Stimulated activated CD8-positive, alpha-beta memory T cell treated with anti-CD3 and anti-CD28 coated beads, Interleukin-7, amount 100 ng/mL, for 48 hours (primary cell): ENCODE data around the gene PKD1L1.
"Not testable (repeated sequence)": the region's sequence is repeated elsewhere in the genome, so short reads cannot be mapped to it uniquely, and the experiment has no call there.

Experiments used
- DNase-seq, 2 donors: peaks; one replicate each; pipeline ENCODE4 v3.0.0-alpha.2; 2020; ENCODE audit warnings: low read depth in 1 of 2; ENCODE audit errors: extremely low read depth in 1 of 2

The PKD1L1 gene

GRCh38 chr7:47772492-47772891 is 175.8 kb downstream of the PKD1L1 start:
- DNase-seq = no peak

GRCh38 chr7:47771990-47772360 is 176.3 kb downstream of the PKD1L1 start:
- DNase-seq = no peak

- DNase-seq = no peak
These were observed 176.8 kb downstream of the PKD1L1 start for GRCh38 chr7:47771336-47771989.

- no peak for DNase-seq
These were observed 182.1 kb downstream of the PKD1L1 start for GRCh38 chr7:47766126-47766525.

GRCh38 chr7:47765373-47765979 is 182.8 kb downstream of the PKD1L1 start:
- DNase-seq = no peak

- no peak for DNase-seq
These were observed 183.5 kb downstream of the PKD1L1 start for GRCh38 chr7:47764746-47765145.

GRCh38 chr7:47763063-47763974 is 184.9 kb downstream of the PKD1L1 start:
- no peak for DNase-seq

GRCh38 chr7:47762746-47763062 is 185.6 kb downstream of the PKD1L1 start:
- no peak for DNase-seq

- no peak for DNase-seq
These were observed 186.1 kb downstream of the PKD1L1 start for GRCh38 chr7:47762207-47762606.

- DNase-seq = no peak
These were observed 189.1 kb downstream of the PKD1L1 start for GRCh38 chr7:47759056-47759706.

- DNase-seq = no peak
These were observed 189.7 kb downstream of the PKD1L1 start for GRCh38 chr7:47758546-47758945.

- no peak for DNase-seq
These were observed 190.3 kb downstream of the PKD1L1 start for GRCh38 chr7:47757921-47758411.

GRCh38 chr7:47756636-47757035 is 191.6 kb downstream of the PKD1L1 start:
- no peak for DNase-seq

GRCh38 chr7:47755248-47755647 is 193.0 kb downstream of the PKD1L1 start:
- DNase-seq = no peak

GRCh38 chr7:47751724-47752123 is 196.5 kb downstream of the PKD1L1 start:
- DNase-seq = not testable (repeated sequence)

GRCh38 chr7:47751043-47751442 is 197.2 kb downstream of the PKD1L1 start:
- DNase-seq = no peak

GRCh38 chr7:47748041-47748440 is 200.2 kb downstream of the PKD1L1 start:
- DNase-seq = no peak

GRCh38 chr7:47747160-47747559 is 201.1 kb downstream of the PKD1L1 start:
- DNase-seq = no peak

- no peak for DNase-seq
These were observed 201.8 kb downstream of the PKD1L1 start for GRCh38 chr7:47746468-47746867.

GRCh38 chr7:47744883-47745282 is 203.4 kb downstream of the PKD1L1 start:
- no peak for DNase-seq

- no peak for DNase-seq
These were observed 204.2 kb downstream of the PKD1L1 start for GRCh38 chr7:47743965-47744591.
